Ishikawa (cell line): ENCODE data around the gene SPOCK1.

ENCODE experiments used
- CEBPB ChIP-seq: IDR thresholded peaks from 2 replicates; pipeline ENCODE4 v1.6.1; 2012
- CREB1 ChIP-seq: IDR thresholded peaks from 2 replicates; pipeline ENCODE4 v1.6.1; 2012; ENCODE audit warnings: low read depth
- EGR1 ChIP-seq: IDR thresholded peaks from 2 replicates; pipeline ENCODE4 v1.6.1; 2012
- EP300 ChIP-seq: IDR thresholded peaks from 2 replicates; pipeline ENCODE4 v1.6.1; 2012; ENCODE audit warnings: borderline replicate concordance
- FOXM1 ChIP-seq: IDR thresholded peaks from 2 replicates; pipeline ENCODE4 v1.6.1; 2012; ENCODE audit warnings: low read depth, borderline replicate concordance
- MAX ChIP-seq: IDR thresholded peaks from 2 replicates; pipeline ENCODE4 v1.6.1; 2012
- NFIC ChIP-seq: IDR thresholded peaks from 2 replicates; pipeline ENCODE4 v1.6.1; 2012
- RAD21 ChIP-seq: IDR thresholded peaks from 2 replicates; pipeline ENCODE4 v1.6.1; 2012; ENCODE audit warnings: low read depth
- TAF1 ChIP-seq: IDR thresholded peaks from 2 replicates; pipeline ENCODE4 v1.6.1; 2012; ENCODE audit warnings: low read depth, mild to moderate bottlenecking
- TCF12 ChIP-seq: IDR thresholded peaks from 2 replicates; pipeline ENCODE4 v1.6.1; 2012; ENCODE audit warnings: low read depth
- TEAD4 ChIP-seq: IDR thresholded peaks from 2 replicates; pipeline ENCODE4 v1.6.1; 2012
- USF1 ChIP-seq: IDR thresholded peaks from 2 replicates; pipeline ENCODE4 v1.6.1; 2012
- YY1 ChIP-seq: IDR thresholded peaks from 2 replicates; pipeline ENCODE4 v1.6.1; 2012; ENCODE audit warnings: low read depth
- ZBTB7A ChIP-seq: IDR thresholded peaks from 2 replicates; pipeline ENCODE4 v1.6.1; 2012; ENCODE audit warnings: low read depth
- TF ChIP-seq, protein P1 (sequence below): IDR thresholded peaks from 2 replicates; pipeline ENCODE4 v1.6.1; 2012; ENCODE audit warnings: low read depth, mild to moderate bottlenecking

Gene SPOCK1

GRCh38 chr5:137004279-137004678 is 494.8 kb downstream of the SPOCK1 start:
- no peak for TF ChIP-seq MAX
- TF ChIP-seq TEAD4, result no peak
- no peak for TF ChIP-seq YY1
- TF ChIP-seq ZBTB7A, result no peak
- no peak for TF ChIP-seq RAD21
- TF ChIP-seq FOXM1, result no peak
- TF ChIP-seq, protein P1, sequence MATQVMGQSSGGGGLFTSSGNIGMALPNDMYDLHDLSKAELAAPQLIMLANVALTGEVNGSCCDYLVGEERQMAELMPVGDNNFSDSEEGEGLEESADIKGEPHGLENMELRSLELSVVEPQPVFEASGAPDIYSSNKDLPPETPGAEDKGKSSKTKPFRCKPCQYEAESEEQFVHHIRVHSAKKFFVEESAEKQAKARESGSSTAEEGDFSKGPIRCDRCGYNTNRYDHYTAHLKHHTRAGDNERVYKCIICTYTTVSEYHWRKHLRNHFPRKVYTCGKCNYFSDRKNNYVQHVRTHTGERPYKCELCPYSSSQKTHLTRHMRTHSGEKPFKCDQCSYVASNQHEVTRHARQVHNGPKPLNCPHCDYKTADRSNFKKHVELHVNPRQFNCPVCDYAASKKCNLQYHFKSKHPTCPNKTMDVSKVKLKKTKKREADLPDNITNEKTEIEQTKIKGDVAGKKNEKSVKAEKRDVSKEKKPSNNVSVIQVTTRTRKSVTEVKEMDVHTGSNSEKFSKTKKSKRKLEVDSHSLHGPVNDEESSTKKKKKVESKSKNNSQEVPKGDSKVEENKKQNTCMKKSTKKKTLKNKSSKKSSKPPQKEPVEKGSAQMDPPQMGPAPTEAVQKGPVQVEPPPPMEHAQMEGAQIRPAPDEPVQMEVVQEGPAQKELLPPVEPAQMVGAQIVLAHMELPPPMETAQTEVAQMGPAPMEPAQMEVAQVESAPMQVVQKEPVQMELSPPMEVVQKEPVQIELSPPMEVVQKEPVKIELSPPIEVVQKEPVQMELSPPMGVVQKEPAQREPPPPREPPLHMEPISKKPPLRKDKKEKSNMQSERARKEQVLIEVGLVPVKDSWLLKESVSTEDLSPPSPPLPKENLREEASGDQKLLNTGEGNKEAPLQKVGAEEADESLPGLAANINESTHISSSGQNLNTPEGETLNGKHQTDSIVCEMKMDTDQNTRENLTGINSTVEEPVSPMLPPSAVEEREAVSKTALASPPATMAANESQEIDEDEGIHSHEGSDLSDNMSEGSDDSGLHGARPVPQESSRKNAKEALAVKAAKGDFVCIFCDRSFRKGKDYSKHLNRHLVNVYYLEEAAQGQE, result no peak
- no peak for TF ChIP-seq TAF1
- no peak for TF ChIP-seq EP300
- no peak for TF ChIP-seq NFIC
- no peak for TF ChIP-seq TCF12
- no peak for TF ChIP-seq CREB1
- no peak for TF ChIP-seq EGR1
- TF ChIP-seq CEBPB, result no peak
- TF ChIP-seq USF1, result no peak

DNA sequence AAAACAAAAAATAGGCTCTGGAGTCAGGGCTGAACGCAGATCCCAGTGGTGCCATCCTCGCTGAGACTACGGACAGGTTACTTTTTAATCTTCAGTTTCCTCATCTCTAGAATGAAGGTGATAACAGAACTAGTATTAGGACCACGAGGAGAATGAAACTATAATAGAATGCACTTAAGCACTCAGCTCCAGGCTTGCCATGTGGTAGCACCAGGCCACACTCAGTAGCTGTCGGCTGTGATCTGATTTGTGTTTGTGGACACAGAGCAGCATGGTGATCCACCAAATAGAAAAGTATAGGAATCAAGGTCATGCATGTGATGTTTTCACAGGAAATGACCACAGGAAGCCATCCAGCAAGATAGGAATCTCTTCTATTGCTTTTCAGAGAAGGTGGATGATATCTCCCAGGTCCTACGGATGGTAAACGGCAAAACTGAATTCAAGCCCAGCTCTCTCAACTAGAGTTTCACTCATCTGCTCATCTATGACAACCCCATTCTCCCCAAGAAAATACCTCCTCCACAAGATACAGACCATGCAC is 498.0 kb downstream of the SPOCK1 start:
- TF ChIP-seq YY1 (no peak), EP300 (no peak), NFIC (no peak), TCF12 (no peak), CEBPB (no peak), TEAD4 (no peak), FOXM1 (no peak), TAF1 (no peak), USF1 (no peak), EGR1 (no peak), MAX (no peak), ZBTB7A (no peak), CREB1 (no peak), RAD21 (no peak)

DNA sequence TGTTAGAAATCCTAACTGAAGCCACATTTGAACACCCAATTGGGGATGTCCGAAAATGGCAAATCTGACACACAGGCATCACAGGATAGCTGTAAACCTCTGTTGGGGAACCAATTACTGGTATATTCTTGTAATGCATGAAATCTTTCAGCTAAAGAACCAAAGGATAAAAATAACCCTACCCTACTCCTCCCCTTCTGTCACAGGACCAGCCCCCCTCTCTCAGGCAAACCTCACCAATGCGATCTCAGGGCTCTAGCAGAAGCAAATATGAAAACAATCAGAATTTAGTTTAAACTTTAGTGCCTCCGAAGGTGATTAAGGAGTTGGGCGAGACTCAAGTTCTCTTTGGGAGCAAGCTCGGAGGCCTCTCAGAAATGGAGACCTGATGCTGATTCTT is 499.3 kb downstream of the SPOCK1 start:
- no peak for TF ChIP-seq EGR1
- TF ChIP-seq CREB1, result no peak
- TF ChIP-seq USF1, result no peak
- TF ChIP-seq FOXM1, result no peak
- TF ChIP-seq RAD21, result no peak
- no peak for TF ChIP-seq NFIC
- TF ChIP-seq EP300, result no peak
- TF ChIP-seq CEBPB, result no peak
- TF ChIP-seq, protein P1, result no peak
- no peak for TF ChIP-seq YY1
- no peak for TF ChIP-seq ZBTB7A
- no peak for TF ChIP-seq TEAD4
- TF ChIP-seq MAX, result no peak
- TF ChIP-seq TCF12, result no peak
- no peak for TF ChIP-seq TAF1

DNA sequence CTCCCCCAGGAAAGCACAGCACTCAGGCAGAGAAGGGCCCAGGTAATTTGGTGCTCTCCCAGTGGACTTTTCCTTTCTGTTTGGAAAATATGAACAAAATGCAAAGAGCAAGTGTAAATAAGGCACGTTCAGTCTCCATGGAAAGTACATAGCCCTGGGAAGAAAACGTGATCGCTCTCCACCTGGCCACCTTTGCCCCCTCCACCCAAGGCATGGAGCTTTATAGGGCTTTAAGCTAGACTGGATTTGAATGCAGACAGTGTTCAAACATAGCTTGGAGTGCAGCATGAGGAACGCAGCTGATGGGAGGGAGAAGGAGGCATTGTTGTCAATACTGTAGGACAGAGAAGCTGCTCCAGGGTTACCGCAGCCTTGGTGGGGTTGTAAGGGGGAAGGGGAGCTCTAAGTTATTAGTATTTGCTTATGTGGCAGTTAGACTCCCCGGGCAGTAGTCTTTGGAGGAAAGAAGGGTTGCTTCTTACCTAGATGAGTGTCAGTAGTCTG is 500.2 kb downstream of the SPOCK1 start:
- TF ChIP-seq USF1 (no peak), EGR1 (no peak), FOXM1 (no peak), MAX (no peak), RAD21 (no peak), EP300 (no peak), ZBTB7A (no peak), TEAD4 (no peak), TCF12 (no peak), TAF1 (no peak), YY1 (no peak), CREB1 (no peak), CEBPB (no peak), NFIC (no peak)
- TF ChIP-seq, protein P1, result no peak
